ENCODE measurements around the gene CNOT11.

DNA sequence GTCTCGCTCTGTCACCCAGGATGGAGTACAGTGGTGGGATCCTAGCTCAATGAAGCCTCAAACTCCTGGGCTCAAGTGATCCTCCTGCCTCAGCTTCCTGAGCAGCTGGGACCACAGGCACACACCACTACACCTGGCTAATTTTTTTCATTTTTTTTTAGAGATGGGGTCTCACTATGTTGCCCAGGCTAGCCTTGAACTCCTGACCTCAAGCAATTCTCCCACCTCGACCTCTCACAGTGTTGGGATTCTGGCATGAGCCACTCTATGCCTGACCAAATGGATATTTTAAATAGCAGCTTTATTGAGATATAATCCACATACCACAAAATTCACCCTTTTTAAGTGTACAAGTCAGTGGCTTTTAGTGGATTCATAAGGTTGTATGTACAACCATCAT lies 44.7 kb downstream of the CNOT11 start:
- TF ChIP-seq, protein P1, sequence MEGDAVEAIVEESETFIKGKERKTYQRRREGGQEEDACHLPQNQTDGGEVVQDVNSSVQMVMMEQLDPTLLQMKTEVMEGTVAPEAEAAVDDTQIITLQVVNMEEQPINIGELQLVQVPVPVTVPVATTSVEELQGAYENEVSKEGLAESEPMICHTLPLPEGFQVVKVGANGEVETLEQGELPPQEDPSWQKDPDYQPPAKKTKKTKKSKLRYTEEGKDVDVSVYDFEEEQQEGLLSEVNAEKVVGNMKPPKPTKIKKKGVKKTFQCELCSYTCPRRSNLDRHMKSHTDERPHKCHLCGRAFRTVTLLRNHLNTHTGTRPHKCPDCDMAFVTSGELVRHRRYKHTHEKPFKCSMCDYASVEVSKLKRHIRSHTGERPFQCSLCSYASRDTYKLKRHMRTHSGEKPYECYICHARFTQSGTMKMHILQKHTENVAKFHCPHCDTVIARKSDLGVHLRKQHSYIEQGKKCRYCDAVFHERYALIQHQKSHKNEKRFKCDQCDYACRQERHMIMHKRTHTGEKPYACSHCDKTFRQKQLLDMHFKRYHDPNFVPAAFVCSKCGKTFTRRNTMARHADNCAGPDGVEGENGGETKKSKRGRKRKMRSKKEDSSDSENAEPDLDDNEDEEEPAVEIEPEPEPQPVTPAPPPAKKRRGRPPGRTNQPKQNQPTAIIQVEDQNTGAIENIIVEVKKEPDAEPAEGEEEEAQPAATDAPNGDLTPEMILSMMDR (conservative IDR thresholded peaks at IDR 0.05 in 1 of 2, IDR thresholded peaks at IDR 0.05 in 1 of 2; ENCODE audit: extremely low read depth in 1 of 2, insufficient read depth in 1 of 2, low read depth in 1 of 2, low read length in 2 of 2): no peak
- no peak for TF ChIP-seq EZH2 (IDR thresholded peaks at IDR 0.05; ENCODE audit: borderline replicate concordance, low read length)
